GM19043 (cell line): ENCODE measurements around the gene IFT81.
"Not testable (repeated sequence)": the region's sequence is repeated elsewhere in the genome, so short reads cannot be mapped to it uniquely, and the experiment has no call there.

Experiments
- ATAC-seq: cut with Tn5 transposase; IDR thresholded peaks from one replicate; pipeline ENCODE4 v1.9.1; 2021; ENCODE audit warnings: low read depth; ENCODE audit not compliant: unreplicated experiment

Gene IFT81

DNA sequence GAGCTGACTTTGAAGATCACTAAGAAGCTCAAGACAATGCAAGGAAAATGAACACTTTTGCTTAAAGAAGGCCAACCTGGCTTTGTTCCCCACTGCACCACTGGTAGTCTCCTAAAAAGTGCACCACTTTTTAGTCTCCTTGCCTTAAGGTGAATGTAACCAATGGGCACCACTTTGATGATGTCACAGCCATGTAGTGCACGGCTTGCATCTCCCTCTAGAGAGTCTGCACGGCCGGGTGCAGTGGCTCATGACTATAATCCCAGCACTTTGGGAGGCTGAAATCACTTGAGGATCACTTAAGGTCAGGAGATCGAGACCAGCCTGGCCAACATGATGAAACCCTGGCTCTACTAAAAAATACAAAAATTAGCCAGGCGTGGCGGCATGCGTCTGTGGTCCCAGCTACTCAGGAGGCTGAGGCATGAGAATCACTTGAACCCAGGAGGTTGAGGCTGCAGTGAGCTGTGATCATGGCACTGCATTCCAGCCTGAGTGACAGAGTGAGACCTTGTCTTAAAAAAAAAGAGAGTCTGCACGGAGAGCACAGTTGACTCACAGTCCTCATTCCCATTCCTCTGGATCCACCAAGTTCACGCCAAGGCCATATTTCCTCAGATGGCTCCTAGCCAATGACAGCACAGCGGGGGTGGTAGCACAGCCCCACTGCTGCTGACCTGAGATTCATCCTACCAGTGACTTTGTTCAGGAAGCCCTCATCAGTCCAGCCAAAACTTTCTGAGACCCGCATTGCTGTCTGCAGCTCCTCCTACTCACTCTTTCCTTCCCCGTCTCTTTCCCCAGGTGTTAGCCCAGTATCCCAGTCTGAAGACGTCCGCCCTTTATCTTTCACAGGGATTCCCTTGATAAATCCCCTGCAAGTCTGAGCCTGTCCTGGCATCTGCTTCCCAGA, 16.5 kb upstream of the IFT81 start:
- ATAC-seq = no peak

GRCh38 chr12:110108309-110109036, 15.7 kb upstream of the IFT81 start:
- ATAC-seq = no peak

- ATAC-seq = no peak
Observed at GRCh38 chr12:110109037-110109836, 14.9 kb upstream of the IFT81 start.

DNA sequence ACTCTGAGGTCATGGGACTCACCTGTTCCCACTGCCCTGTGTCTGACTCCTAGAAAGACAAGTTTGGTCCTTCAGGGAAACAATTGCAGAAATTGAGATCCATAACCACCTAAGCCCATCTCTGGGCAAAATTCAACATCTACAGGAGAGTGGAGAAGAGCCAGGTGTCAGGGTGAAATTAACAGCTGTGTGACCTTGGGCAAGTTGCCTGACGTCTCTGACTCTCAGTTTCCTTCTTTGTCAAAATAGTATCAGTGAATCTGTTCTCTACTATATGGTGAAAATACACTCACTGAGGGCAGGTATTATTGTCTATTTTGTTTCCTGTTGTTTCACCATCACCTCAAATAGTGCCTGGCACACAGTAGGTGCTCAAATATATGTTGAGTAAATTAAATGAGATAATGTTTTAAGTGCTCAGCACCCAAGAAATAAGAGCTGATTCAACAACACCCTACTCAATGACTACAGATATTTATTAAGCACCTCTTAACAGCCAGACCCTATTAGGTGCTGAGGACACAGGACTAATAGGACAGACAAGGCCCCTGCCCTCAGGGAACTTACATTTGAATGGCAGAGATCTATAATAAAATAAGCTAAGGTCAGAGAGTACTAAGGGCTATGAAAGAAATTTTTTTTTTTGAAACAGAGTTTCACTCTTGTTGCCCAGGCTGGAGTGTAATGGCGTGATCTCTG, 14.2 kb upstream of the IFT81 start:
- ATAC-seq = no peak

DNA sequence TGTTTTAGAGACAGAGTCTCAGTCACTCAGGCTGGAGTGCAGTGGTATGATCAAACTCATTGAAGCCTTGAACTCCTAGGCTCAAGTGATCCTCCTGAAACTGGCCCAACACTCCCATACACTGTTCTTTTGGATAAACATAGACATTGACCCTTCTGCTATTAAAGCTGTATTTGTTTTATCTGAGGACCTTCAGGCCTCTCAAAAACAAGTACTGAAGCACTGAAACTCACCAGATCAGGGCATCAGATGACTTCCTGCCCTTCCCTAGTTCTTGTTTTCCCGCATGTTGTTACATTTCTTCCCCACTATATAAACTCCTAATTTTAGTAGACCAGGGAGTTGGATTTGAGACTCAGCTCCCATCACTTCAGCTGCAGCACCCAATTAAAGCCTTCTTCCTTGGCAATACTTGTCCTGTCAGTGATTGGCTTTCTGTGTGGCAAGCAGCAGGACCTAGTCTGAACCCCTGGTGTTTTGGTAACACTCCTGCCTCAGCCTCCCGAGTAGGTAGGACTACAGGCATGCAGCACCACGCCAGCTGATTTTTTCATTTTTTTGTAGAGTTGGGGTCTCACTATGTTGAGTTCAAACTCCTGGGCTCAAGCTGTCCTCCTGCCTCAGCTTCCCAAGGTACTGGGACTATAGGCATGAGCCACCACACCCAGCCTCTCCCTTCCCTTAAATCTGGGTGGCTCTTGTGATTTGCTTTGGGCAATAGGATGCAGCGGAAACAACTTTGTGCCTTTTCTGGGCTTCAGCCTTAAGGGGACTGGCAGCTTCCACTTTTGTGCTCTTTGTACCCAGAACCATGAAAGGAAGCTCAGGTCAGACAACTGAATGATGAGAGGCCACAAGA, 12.5 kb upstream of the IFT81 start:
- ATAC-seq = no peak

DNA sequence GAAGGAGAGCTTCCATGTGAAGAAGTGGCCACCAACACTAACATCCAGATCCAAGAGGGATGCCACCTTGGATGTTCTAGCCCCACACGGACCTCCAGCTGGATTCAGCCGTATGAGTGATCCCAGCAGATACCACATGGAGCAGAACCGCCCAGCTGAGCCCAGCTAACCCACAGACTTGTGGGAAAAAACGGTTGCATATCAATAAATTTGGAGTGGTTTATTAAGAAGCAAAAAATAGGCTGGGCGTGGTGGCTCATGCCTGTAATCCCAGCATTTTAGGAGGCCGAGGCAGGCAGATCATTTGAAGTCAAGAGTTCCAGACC, 11.9 kb upstream of the IFT81 start:
- ATAC-seq = no peak

DNA sequence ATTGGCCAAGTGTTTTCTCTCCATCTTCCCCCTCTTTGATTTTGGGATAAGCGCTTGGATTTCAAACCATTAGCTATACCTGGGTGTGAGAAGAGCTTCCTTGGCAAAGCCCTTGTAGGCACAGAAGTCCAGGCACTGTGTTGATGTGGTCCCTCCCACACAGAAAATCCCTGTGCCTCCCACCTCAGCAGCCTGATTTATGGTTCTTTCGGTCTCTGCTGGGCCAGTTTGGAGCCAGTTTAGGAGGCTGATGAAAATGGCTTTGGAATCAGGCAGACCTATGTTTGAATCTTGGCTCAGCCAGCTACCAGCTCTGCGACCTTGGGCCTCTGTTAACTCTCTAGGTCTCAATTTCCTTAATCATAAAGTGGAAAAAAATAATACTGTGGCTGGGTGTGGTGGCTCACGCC, 9.6 kb upstream of the IFT81 start:
- no peak for ATAC-seq

- ATAC-seq = no peak
Observed at GRCh38 chr12:110115675-110116074, 8.5 kb upstream of the IFT81 start.

DNA sequence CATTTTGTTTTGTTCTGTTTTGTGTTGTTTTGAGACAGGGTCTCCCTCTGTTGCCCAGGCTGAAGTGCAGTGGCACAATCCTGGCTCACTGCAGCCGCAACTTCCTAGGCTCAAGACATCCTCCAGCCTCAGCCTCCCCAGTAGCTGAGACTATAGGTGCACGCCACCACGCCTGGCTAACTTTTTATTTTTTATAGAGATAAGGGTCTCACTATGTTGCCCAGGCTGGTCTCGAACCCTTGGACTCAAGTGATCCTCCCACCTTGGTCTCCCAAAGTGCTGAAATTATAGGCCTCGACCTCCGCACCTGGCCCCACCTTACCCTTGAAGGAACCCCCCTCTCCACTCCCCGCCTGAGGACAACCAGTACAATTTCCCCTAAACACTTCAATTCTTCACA, 7.5 kb upstream of the IFT81 start:
- ATAC-seq = no peak

DNA sequence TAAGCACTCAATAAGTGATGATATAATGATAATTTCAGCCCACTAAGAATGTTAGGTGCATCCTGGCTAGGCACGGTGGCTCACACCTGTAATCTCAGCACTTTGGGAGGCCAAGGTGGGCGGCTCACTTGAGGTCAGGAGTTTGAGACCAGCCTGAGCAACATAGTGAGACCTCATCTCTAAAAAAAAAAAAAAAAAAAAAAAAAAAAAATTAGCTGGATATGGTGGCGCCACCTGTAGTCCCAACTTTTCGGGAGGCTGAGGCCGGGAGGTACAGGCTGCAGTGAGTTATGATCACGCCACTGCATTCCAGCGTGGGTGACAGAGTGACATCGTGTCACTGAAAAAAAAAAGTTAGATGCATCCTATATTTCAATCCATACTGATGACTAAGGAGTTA, 6.9 kb upstream of the IFT81 start:
- not testable (repeated sequence) for ATAC-seq

- no peak for ATAC-seq
Observed at GRCh38 chr12:110117956-110118685, 6.0 kb upstream of the IFT81 start.

GRCh38 chr12:110122929-110123328, 1.2 kb upstream of the IFT81 start:
- ATAC-seq = no peak

GRCh38 chr12:110123919-110124268, 263 bp upstream of the IFT81 start:
- ATAC-seq = no peak

DNA sequence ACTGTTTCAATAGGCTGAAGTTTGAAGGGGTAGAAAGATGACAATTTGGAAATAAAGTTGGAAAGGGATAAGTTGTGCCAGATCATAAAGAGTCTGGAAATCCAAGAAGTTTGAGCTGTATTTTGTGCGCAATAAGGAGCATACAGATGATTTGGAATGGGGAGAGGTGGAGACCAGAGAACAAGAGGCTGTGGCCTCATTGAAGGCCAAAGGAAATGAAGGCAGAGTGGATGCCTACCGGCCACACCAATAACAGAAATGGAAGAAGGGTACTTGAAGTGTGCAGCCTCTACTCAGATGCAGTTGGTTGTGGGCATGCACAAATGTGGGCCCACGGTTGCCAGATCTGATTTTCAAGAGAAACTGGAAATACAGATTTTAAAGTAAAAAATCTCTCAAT, 2.4 kb downstream of the IFT81 start:
- ATAC-seq = no peak

GRCh38 chr12:110134691-110135411, 10.7 kb downstream of the IFT81 start:
- no peak for ATAC-seq

GRCh38 chr12:110135806-110136205, 11.6 kb downstream of the IFT81 start:
- no peak for ATAC-seq

DNA sequence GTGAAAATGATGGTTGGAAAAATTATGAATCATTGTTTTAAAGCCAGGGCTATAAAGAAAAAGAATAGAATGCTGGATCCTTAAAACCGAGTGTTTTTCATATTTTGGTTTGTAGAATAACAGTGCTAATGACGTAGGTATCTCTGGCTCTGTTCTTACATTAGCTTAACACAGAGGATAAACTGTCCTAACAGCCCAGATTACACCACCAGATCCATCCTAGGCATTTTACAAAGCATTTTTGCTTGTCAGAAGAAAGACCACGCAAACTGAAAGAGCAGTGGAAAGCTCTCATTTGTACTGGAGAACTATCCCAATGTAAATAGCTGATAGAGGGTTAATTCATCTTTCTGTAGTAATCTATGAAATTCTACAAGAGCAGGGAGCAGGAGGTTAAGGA, 13.6 kb downstream of the IFT81 start:
- ATAC-seq = no peak

DNA sequence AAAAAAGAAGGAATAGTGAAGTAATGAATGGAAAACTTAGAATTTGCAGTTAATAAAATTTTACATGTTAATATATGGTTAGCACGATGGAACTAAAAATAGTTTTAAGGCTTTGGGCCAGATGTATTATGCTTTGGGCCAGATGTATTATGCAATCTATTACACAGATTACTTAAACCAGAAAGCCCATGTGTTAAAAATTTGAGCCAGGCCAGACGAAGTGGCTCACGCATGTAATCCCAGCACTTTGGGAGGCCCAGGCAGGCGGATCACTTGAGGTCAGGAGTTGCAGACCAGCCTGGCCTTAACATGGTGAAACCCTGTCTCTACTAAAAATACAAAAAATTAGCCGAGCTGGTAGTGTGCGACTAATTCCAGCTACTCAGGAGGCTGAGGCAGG, 17.2 kb downstream of the IFT81 start:
- ATAC-seq = no peak

DNA sequence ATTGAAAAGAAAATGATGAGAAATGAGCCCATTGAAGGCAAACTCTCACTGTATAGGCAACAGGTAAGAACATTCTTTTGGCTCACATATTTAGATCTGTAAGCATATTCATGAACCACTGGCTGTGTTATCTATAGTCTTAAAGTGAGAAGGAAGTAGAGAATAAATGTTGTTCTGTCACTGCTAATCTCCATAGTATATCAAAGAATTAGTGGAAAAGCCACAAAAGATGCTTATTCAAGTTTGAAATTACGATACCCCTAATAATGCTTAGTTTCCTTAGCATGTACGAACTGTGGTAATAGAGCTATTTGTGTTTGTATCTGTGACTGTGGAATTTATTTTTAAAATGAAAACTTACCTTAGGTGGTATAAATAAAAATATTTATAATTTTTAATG, 22.8 kb downstream of the IFT81 start:
- ATAC-seq = no peak
